SHP77 treated with DMSO at 0.1 percent for 48 hours (cell line): ENCODE results near the gene PRR23A.
"Not testable (repeated sequence)": the region's sequence is repeated elsewhere in the genome, so short reads cannot be mapped to it uniquely, and the experiment has no call there.

ENCODE experiments used
- DNase-seq: peaks from one replicate; lab custom pipeline; 2025; lab: John Stamatoyannopoulos, UW

The PRR23A gene

GRCh38 chr3:139006051-139006716 is at the start of gene PRR23A:
PRR23A (minus strand) TSS chr3:139006268; CDS start chr3:139006268, 0 bp downstream.
- DNase-seq: no peak

- DNase-seq: no peak
These were observed 46.9 kb upstream of the PRR23A start for GRCh38 chr3:139052802-139053600.

- no peak for DNase-seq
These were observed 38.5 kb upstream of the PRR23A start, which contains the start of gene PRR23C for GRCh38 chr3:139044366-139045210. PRR23C (minus strand) TSS chr3:139044892; CDS start chr3:139044620, 272 bp downstream.

GRCh38 chr3:139043554-139044365 is 37.7 kb upstream of the PRR23A start:
- DNase-seq: no peak

GRCh38 chr3:139037478-139037877 is 31.4 kb upstream of the PRR23A start:
- DNase-seq: no peak

- DNase-seq: no peak
These were observed 26.4 kb upstream of the PRR23A start for GRCh38 chr3:139032326-139033002.

- not testable (repeated sequence) for DNase-seq
These were observed 24.5 kb upstream of the PRR23A start for GRCh38 chr3:139030576-139030975.

- no peak for DNase-seq
These were observed 18.9 kb upstream of the PRR23A start for GRCh38 chr3:139024968-139025367.

GRCh38 chr3:139020868-139021234 is 14.8 kb upstream of the PRR23A start, which contains the start of gene PRR23B:
PRR23B (minus strand) TSS chr3:139020926; CDS start chr3:139020661, 265 bp downstream.
- DNase-seq: no peak

- no peak for DNase-seq
These were observed 14.2 kb upstream of the PRR23A start for GRCh38 chr3:139020036-139020867.

- DNase-seq: no peak
These were observed 10.5 kb upstream of the PRR23A start for GRCh38 chr3:139016430-139017048.

- no peak for DNase-seq
These were observed 593 bp downstream of the PRR23A start for GRCh38 chr3:139005356-139005993.

- no peak for DNase-seq
These were observed 10.4 kb downstream of the PRR23A start for GRCh38 chr3:138995706-138996105.

GRCh38 chr3:138987181-138987580 is 18.9 kb downstream of the PRR23A start:
- no peak for DNase-seq

- no peak for DNase-seq
These were observed 20.1 kb downstream of the PRR23A start for GRCh38 chr3:138985932-138986331.

- no peak for DNase-seq
These were observed 21.3 kb downstream of the PRR23A start for GRCh38 chr3:138984816-138985215.

GRCh38 chr3:138976047-138976446 is 30.0 kb downstream of the PRR23A start:
- DNase-seq: no peak

- DNase-seq: no peak
These were observed 30.7 kb downstream of the PRR23A start for GRCh38 chr3:138975351-138975750.

- DNase-seq: no peak
These were observed 31.6 kb downstream of the PRR23A start for GRCh38 chr3:138974462-138974861.
